K562 (cell line): Measurements from ENCODE around the gene NPDC1. TPM values are rescaled to one million over a fixed set of nuclear protein-coding genes. Genes with fewer than 3 reads are reported as not detected.
A peak's percentile ranks its signal among the peaks of the same experiment; 100 is the strongest.

ENCODE experiments used
- CBX5 ChIP-seq: IDR thresholded peaks from 2 replicates; pipeline ENCODE4 v1.6.1; 2014; ENCODE audit warnings: low read depth, borderline replicate concordance
- CREB5 ChIP-seq: fragments of 250-450 bp; sonication (Bioruptor Pico); IDR thresholded peaks from 2 replicates; pipeline ENCODE4 v1.5.0; 2020; ENCODE audit warnings: mild to moderate bottlenecking
- CREM ChIP-seq: IDR thresholded peaks from 2 replicates; pipeline ENCODE4 v1.6.1; 2014; ENCODE audit warnings: antibody characterized with exemption, low read depth
- EGR1 ChIP-seq: fragments of 450-650 bp; conservative IDR thresholded peaks from 2 replicates; pipeline ENCODE4 v1.6.1; 2017; ENCODE audit warnings: mild to moderate bottlenecking
- GTF2F1 ChIP-seq: IDR thresholded peaks from 2 replicates; pipeline ENCODE4 v1.6.1; 2011; ENCODE audit warnings: low read depth, low read length, improper control_type of control experiment
- KLF1 ChIP-seq: fragments of 450-650 bp; IDR thresholded peaks from 2 replicates; pipeline ENCODE4 v1.6.1; 2016; ENCODE audit warnings: missing genetic modification characterization, missing compliant biosample characterization
- LCOR ChIP-seq: sonication (generic); formaldehyde crosslinking; IDR thresholded peaks from 2 replicates; pipeline ENCODE4 v1.8.0; 2022; ENCODE audit warnings: mild to moderate bottlenecking, missing genetic modification reagents
- MCM2 ChIP-seq: fragments of 450-650 bp; IDR thresholded peaks from 2 replicates; pipeline ENCODE4 v1.6.1; 2017; ENCODE audit warnings: low read depth, mild to moderate bottlenecking
- NELFE ChIP-seq: IDR thresholded peaks from 2 replicates; pipeline ENCODE4 v1.6.1; 2011; ENCODE audit warnings: mild to moderate bottlenecking; ENCODE audit not compliant: insufficient read depth, insufficient read length
- NONO ChIP-seq, 2 experiments: fragments of 200-400 bp in 1 of 2; fragments of 450-650 bp in 1 of 2; formaldehyde crosslinking in 1 of 2; IDR thresholded peaks; 2 replicates each; pipeline ENCODE4 v1.6.1; 2017; ENCODE audit warnings: low read depth in 2 of 2, mild to moderate bottlenecking in 2 of 2, moderate library complexity in 2 of 2, low read length in 1 of 2
- NR2F6 ChIP-seq: fragments of 450-650 bp; formaldehyde crosslinking; IDR thresholded peaks from 2 replicates; pipeline ENCODE4 v1.4.0; 2020; ENCODE audit warnings: mild to moderate bottlenecking
- RERE ChIP-seq: sonication (generic); formaldehyde crosslinking; IDR thresholded peaks from 2 replicates; pipeline ENCODE4 v1.8.0; 2023; ENCODE audit warnings: missing genetic modification reagents, mild to moderate bottlenecking, borderline replicate concordance
- TAF1 ChIP-seq: IDR thresholded peaks from 2 replicates; pipeline ENCODE4 v1.6.1; 2011; ENCODE audit warnings: mild to moderate bottlenecking, low read length, moderate library complexity; ENCODE audit not compliant: insufficient read depth, control insufficient read depth, severe bottlenecking; ENCODE audit errors: extremely low read depth
- TBP ChIP-seq: optimal IDR thresholded peaks from 2 replicates; pipeline ENCODE3; 2011; ENCODE audit warnings: low read depth, low read length, improper control_type of control experiment
- ZBTB1 ChIP-seq: sonication (generic); formaldehyde crosslinking; IDR thresholded peaks from 2 replicates; pipeline ENCODE4 v1.8.1; 2023; ENCODE audit warnings: missing genetic modification reagents, low read depth, mild to moderate bottlenecking, borderline replicate concordance
- ZNF217 ChIP-seq: sonication (generic); formaldehyde crosslinking; IDR thresholded peaks from 2 replicates; pipeline ENCODE4 v1.8.0; 2022; ENCODE audit warnings: mild to moderate bottlenecking, missing genetic modification reagents
- ZNF24 ChIP-seq: fragments of 450-650 bp; IDR thresholded peaks from 2 replicates; pipeline ENCODE4 v1.6.1; 2016
- ZNF75A ChIP-seq: fragments of 450-650 bp; formaldehyde crosslinking; IDR thresholded peaks from 2 replicates; pipeline ENCODE4 v1.4.0; 2020; ENCODE audit warnings: mild to moderate bottlenecking
- polyA plus RNA-seq, 8 experiments: library from polyadenylated mRNA; depleted of rRNA in 4 of 8; stranded (reverse) in 5 of 8; unstranded in 3 of 8; fragments of >200 nt; fragmentation: Nextera tagmentation in 2 of 8; fragmentation: Illumina TruSeq in 1 of 8; extraction: Ambion mirVana in 2 of 8; extraction: Trizol in 1 of 8; gene quantifications; 2 replicates each; pipeline versions ENCODE4 v1.2.1 to v1.2.3, GENCODE V29; 2011 to 2014; ENCODE audit warnings: inconsistent platforms in 1 of 8, missing spikeins in 1 of 8
- total RNA-seq, 7 experiments: library from RNA; depleted of rRNA in 6 of 7; stranded (reverse); fragments of >200 nt in 6 of 7; fragmentation: Illumina TruSeq in 2 of 7; extraction: Trizol in 2 of 7; gene quantifications; 2 replicates each; pipeline versions ENCODE4 v1.2.1 to v1.2.3, GENCODE V29; 2011 to 2021; ENCODE audit warnings: low replicate concordance in 1 of 7
- TF ChIP-seq, protein P1 (sequence below): sonication (generic); formaldehyde crosslinking; IDR thresholded peaks from 2 replicates; pipeline ENCODE4 v1.5.0; 2020; ENCODE audit warnings: missing genetic modification reagents
- TF ChIP-seq, protein P2 (sequence below): fragments of 450-650 bp; formaldehyde crosslinking; IDR thresholded peaks from 2 replicates; pipeline ENCODE4 v1.4.0; 2020; ENCODE audit warnings: mild to moderate bottlenecking, moderate library complexity

The NPDC1 gene
- total and polyA plus RNA-seq, 9 of the 15 experiments (the other 6 are each of a cell fraction or from before 2014, with no cell fraction given) = 0.06 to 2.1 (median 0.53) TPM; not detected in 3

DNA sequence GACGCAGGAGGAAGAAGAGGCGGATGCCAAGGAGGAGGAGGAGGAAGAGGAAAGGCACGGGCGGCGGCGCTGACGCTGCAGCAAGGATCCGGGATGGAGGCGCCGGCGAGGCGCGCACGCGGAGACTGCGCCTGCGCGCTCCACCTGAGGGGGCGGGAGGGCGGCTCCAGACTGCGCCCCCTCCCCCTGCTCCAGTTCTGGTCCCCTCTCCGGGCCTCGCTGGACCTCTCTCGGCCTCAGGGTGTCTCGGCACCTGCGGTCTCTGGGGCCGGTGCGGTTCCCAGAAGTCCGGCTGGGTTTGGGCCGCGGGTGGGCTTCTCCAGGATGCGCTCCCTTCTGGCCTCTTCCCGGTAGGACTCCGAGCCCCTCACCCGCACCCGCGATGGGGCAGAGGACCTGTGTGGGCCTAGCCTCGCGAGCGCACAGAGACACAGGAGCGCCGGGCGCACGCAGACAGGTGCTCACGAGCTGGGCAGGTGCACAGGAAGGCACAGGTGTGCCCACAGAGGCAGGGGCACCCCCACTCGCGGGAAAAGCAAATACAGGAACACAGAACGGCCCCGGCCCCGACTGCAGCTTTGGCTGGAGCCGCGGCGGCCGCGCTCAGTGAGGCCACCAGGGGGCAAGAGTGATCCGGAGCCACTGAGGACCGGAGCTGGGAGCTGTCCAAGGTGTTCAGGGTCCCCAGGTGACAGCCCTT is at the start of gene NPDC1 (continued):
- TF ChIP-seq RERE (CRISPR knock-in tag) (no peak), ZNF217 (CRISPR knock-in tag) (no peak), CREM (peak; percentile 39; the same call in 1 of the 2 replicates), TAF1 (no peak), KLF1 (tag) (no peak), NR2F6 (CRISPR knock-in tag) (no peak), LCOR (CRISPR knock-in tag) (no peak), NONO (IDR thresholded peaks at IDR 0.05; ENCODE audit: low read depth in 2 of 2, low read length in 1 of 2) (no peak), TBP (no peak), MCM2 (no peak), GTF2F1 (no peak), NELFE (no peak), CREB5 (CRISPR knock-in tag) (no peak), EGR1 (peak; percentile 72), ZNF75A (CRISPR knock-in tag) (no peak), ZBTB1 (CRISPR knock-in tag) (no peak), ZNF24 (no peak), CBX5 (no peak)
- TF ChIP-seq, protein P1, sequence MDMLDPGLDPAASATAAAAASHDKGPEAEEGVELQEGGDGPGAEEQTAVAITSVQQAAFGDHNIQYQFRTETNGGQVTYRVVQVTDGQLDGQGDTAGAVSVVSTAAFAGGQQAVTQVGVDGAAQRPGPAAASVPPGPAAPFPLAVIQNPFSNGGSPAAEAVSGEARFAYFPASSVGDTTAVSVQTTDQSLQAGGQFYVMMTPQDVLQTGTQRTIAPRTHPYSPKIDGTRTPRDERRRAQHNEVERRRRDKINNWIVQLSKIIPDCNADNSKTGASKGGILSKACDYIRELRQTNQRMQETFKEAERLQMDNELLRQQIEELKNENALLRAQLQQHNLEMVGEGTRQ = no peak
- TF ChIP-seq, protein P2, sequence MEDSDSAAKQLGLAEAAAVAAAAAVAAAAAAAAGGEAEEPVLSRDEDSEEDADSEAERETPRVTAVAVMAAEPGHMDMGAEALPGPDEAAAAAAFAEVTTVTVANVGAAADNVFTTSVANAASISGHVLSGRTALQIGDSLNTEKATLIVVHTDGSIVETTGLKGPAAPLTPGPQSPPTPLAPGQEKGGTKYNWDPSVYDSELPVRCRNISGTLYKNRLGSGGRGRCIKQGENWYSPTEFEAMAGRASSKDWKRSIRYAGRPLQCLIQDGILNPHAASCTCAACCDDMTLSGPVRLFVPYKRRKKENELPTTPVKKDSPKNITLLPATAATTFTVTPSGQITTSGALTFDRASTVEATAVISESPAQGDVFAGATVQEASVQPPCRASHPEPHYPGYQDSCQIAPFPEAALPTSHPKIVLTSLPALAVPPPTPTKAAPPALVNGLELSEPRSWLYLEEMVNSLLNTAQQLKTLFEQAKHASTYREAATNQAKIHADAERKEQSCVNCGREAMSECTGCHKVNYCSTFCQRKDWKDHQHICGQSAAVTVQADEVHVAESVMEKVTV (CRISPR knock-in tag) = peak; percentile 29; the same call in 1 of the 2 replicates
